Ishikawa (cell line): ENCODE measurements around the gene DUSP16.

Experiments used
- CEBPB ChIP-seq: IDR thresholded peaks from 2 replicates; pipeline ENCODE4 v1.6.1; 2012
- CREB1 ChIP-seq: IDR thresholded peaks from 2 replicates; pipeline ENCODE4 v1.6.1; 2012; ENCODE audit warnings: low read depth
- EGR1 ChIP-seq: IDR thresholded peaks from 2 replicates; pipeline ENCODE4 v1.6.1; 2012
- EP300 ChIP-seq: IDR thresholded peaks from 2 replicates; pipeline ENCODE4 v1.6.1; 2012; ENCODE audit warnings: borderline replicate concordance
- FOXM1 ChIP-seq: IDR thresholded peaks from 2 replicates; pipeline ENCODE4 v1.6.1; 2012; ENCODE audit warnings: low read depth, borderline replicate concordance
- NFIC ChIP-seq: IDR thresholded peaks from 2 replicates; pipeline ENCODE4 v1.6.1; 2012
- RAD21 ChIP-seq: IDR thresholded peaks from 2 replicates; pipeline ENCODE4 v1.6.1; 2012; ENCODE audit warnings: low read depth
- TAF1 ChIP-seq: IDR thresholded peaks from 2 replicates; pipeline ENCODE4 v1.6.1; 2012; ENCODE audit warnings: low read depth, mild to moderate bottlenecking
- TCF12 ChIP-seq: IDR thresholded peaks from 2 replicates; pipeline ENCODE4 v1.6.1; 2012; ENCODE audit warnings: low read depth
- TEAD4 ChIP-seq: IDR thresholded peaks from 2 replicates; pipeline ENCODE4 v1.6.1; 2012
- YY1 ChIP-seq: IDR thresholded peaks from 2 replicates; pipeline ENCODE4 v1.6.1; 2012; ENCODE audit warnings: low read depth
- ZBTB7A ChIP-seq: IDR thresholded peaks from 2 replicates; pipeline ENCODE4 v1.6.1; 2012; ENCODE audit warnings: low read depth
- TF ChIP-seq, protein P1 (sequence below): IDR thresholded peaks from 2 replicates; pipeline ENCODE4 v1.6.1; 2012
- TF ChIP-seq, protein P2 (sequence below): IDR thresholded peaks from 2 replicates; pipeline ENCODE4 v1.6.1; 2012
- TF ChIP-seq, protein P3 (sequence below): IDR thresholded peaks from 2 replicates; pipeline ENCODE4 v1.6.1; 2012; ENCODE audit warnings: low read depth, mild to moderate bottlenecking

Gene DUSP16

DNA sequence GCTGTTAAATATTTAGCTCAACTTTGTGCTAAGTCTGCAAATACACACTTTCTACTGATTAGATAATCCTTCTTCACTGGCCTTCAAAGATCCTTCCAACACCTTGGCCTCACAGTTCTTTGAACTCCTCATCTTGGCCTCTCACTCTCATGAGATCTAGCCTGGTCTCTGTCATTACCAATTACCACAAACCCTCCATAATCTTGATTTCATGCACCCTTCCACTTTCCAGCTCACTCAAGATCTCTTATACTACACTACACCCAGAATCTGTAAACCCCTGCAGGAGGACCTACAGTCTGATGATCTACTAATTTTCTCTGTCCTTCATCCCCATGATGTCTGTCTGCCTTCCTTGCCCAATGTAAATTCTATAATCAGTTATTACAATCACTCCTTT is 71.1 kb downstream of the DUSP16 start:
- TF ChIP-seq TAF1 (no peak), FOXM1 (no peak), RAD21 (no peak), ZBTB7A (no peak), EP300 (no peak), EGR1 (no peak), TCF12 (no peak), NFIC (no peak), YY1 (no peak), CEBPB (no peak)
- TF ChIP-seq, protein P1, sequence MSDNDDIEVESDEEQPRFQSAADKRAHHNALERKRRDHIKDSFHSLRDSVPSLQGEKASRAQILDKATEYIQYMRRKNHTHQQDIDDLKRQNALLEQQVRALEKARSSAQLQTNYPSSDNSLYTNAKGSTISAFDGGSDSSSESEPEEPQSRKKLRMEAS, result no peak
- TF ChIP-seq, protein P2, sequence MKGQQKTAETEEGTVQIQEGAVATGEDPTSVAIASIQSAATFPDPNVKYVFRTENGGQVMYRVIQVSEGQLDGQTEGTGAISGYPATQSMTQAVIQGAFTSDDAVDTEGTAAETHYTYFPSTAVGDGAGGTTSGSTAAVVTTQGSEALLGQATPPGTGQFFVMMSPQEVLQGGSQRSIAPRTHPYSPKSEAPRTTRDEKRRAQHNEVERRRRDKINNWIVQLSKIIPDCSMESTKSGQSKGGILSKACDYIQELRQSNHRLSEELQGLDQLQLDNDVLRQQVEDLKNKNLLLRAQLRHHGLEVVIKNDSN, result no peak
- TF ChIP-seq, protein P3, sequence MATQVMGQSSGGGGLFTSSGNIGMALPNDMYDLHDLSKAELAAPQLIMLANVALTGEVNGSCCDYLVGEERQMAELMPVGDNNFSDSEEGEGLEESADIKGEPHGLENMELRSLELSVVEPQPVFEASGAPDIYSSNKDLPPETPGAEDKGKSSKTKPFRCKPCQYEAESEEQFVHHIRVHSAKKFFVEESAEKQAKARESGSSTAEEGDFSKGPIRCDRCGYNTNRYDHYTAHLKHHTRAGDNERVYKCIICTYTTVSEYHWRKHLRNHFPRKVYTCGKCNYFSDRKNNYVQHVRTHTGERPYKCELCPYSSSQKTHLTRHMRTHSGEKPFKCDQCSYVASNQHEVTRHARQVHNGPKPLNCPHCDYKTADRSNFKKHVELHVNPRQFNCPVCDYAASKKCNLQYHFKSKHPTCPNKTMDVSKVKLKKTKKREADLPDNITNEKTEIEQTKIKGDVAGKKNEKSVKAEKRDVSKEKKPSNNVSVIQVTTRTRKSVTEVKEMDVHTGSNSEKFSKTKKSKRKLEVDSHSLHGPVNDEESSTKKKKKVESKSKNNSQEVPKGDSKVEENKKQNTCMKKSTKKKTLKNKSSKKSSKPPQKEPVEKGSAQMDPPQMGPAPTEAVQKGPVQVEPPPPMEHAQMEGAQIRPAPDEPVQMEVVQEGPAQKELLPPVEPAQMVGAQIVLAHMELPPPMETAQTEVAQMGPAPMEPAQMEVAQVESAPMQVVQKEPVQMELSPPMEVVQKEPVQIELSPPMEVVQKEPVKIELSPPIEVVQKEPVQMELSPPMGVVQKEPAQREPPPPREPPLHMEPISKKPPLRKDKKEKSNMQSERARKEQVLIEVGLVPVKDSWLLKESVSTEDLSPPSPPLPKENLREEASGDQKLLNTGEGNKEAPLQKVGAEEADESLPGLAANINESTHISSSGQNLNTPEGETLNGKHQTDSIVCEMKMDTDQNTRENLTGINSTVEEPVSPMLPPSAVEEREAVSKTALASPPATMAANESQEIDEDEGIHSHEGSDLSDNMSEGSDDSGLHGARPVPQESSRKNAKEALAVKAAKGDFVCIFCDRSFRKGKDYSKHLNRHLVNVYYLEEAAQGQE, result no peak

DNA sequence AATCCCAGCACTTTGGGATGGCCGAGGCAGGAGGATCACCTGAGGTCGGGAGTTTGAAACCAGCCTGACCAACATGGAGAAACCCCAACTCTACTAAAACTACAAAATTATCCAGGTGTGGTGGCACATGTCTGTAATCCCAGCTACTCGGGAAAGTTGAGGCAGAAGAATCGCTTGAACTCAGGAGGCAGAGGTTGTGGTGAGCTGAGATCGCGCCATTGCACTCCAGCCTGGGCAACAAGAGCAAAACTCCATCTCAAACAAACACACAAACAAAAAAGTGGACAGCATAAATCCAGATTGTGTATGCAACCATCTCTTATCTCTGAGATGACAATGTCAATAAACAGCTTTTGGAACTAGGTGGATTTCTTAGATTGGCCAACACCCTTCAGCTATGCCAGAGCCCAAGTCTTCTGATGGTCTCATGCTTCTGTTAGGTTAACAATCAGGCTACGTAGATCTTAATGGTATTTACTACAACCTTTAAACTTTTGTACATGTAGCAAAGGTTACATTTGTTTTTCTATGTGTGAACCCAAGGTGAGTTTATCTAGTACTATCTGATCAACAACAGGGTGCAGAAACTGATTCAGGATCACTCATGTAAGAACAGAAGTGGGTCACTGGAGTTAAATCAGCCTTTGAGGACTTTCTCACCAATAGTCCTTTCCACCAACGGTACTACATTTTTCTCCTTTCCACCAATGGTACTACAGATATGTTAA is 73.7 kb downstream of the DUSP16 start:
- TF ChIP-seq FOXM1, result no peak
- no peak for TF ChIP-seq CEBPB
- TF ChIP-seq TCF12, result no peak
- no peak for TF ChIP-seq EP300
- TF ChIP-seq RAD21, result no peak
- no peak for TF ChIP-seq YY1
- TF ChIP-seq ZBTB7A, result no peak

DNA sequence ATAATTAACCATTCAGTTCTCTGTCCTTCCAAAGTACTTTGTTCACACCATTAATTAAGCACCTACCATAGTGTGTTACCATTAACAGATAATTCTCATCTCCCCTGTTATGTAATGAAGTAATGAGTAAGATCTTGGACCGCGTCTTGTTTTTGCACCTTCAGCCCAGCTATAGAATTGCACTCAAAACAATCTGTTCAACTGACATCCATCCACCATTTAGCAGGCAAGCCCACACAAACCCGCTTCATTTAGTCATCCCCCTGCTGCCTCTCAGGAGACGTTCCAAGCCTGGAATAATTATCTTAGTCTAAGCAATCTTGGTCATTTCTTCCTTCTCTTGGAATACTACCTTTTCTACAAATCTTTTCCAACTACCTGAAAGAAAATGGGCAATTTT is 74.4 kb downstream of the DUSP16 start:
- no peak for TF ChIP-seq EGR1
- no peak for TF ChIP-seq TAF1
- no peak for TF ChIP-seq FOXM1
- TF ChIP-seq, protein P3, result no peak
- TF ChIP-seq TEAD4, result no peak
- no peak for TF ChIP-seq NFIC
- TF ChIP-seq, protein P1, result no peak
- no peak for TF ChIP-seq TCF12

DNA sequence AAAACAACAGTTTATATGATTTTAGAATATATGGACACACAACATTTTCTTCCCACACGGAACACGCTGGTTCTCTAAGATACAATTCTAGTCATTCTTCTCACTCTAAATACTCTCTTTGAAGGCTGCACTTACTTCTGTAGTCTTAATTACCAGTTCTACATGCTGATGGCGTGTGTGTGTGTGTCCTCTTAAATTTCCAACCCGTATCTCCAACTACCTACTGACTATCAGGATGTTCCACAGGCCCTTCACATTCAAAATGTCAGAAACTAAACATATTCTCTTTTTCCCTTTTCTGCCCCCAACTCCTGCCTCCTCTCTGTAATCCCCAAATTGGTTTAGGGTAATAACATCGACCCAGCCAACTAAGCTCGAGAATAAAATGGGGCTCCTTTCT is 75.2 kb downstream of the DUSP16 start:
- TF ChIP-seq TEAD4 (no peak), CREB1 (no peak), EGR1 (no peak), NFIC (no peak), RAD21 (no peak), YY1 (no peak)

DNA sequence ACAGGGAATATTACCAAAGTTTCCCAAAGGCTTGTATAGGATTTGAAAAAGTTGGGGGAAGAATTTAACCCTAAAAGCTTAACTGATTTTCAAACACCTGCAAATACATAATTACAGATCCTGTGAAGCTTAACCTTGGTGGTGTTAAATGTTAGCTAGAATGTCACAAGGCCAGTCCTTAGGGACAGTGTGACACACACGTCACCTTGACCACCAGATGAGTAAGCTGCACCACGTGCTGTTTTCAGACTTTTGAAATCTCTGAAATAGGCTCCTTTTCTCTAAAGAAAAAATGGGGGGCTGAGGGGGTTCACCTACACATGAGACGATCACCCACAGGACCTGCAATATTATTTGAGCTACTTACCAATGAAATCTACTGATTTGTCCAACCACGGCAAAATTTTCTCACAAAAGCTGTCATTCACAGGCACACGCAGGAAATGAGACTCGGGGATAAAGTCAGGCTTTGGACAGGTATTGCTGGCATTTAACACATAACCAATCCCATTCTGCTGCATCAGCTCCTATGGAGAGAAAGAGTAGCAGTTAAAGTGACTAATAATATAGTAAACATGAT is 75.9 kb downstream of the DUSP16 start:
- TF ChIP-seq CEBPB, result no peak
- TF ChIP-seq, protein P2, result no peak
- no peak for TF ChIP-seq CREB1

DNA sequence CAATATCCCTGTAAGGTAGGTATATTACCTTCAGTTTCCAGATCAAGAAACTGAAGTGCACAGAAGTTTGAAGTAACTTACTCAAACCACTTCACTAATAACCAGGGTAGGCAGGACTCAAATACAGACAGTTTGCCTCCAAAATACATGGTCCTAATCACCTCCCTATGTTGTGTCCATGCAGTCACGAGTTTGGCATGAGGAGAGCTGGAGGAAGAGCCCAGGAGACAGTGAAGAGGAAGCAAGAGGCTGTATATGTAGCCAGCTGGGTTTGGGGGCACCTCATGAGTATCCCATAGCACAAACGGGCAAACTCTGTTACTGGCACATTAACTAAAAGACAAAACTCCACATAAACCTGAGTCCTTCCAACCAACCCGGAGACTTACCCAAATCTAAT is 79.2 kb downstream of the DUSP16 start:
- TF ChIP-seq EGR1 (no peak), TEAD4 (no peak), CREB1 (no peak), RAD21 (no peak), TAF1 (no peak), YY1 (no peak)
- TF ChIP-seq, protein P1, result no peak
- TF ChIP-seq, protein P3, result no peak
- TF ChIP-seq, protein P2, result no peak
